GM18508 (cell line): Measurements from ENCODE around the gene RSRC1.
"Not testable (repeated sequence)": the region's sequence is repeated elsewhere in the genome, so short reads cannot be mapped to it uniquely, and the experiment has no call there.

Experiments
- ATAC-seq: cut with Tn5 transposase; IDR thresholded peaks from one replicate; pipeline ENCODE4 v1.9.1; 2021; ENCODE audit warnings: moderate number of reproducible peaks; ENCODE audit not compliant: insufficient read depth, unreplicated experiment

The RSRC1 gene

DNA sequence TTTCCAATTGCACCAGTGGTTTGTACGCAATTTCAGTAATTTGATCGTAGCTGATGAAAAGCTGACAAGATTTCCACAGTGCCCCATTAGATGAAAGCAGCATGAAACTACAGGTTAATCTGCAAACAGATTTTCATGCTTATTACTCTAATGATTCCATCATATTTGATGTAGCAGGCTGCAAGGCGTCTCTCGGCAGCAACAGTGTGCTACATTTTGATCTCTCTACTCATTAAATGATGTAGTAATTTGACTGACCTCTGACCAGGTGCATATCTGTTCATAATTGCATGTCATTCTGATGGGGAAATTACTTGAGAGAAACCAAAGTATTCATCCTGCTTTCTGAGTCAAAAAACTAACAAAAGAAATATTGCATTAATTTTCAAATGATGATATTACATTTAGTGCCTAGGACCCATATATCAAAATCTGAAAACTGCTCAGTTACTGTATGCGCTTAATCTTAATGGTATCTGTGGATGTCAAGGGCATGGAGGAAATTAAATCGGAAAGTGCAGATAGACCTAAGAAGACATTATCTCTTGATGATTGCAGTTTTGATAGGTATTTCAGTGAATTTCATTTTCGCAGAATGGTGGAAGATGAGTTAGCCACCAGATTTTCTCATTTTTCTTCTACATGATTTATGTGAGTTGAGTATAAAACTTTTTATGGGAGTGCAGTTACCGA, 198.5 kb downstream of the RSRC1 start:
- ATAC-seq = no peak

DNA sequence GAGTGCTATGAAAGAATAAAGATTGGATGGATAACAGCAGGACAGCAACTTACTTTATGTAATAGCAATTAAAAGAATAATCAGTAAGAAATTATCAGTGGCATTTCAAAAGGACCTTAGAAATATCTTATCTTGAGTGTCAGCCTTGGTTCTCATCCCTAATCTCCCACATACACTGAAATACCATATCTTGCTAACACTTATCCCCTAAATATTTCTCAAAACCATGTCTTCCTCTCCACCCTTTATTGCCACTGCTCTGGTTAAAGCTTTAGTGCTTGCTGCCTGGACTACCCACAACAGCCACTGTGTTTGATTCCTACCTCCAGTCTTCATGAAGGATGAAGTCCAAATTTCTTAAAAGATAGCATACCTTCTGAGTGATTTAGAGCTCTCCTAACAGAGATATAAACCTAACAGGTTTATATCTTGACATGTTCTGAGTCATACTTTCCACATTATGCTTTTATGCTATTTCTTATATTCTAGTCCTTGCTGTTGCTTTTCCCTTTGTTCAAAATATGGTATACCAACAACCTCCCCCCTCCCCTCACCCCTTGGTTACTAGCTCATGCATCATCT, 202.8 kb downstream of the RSRC1 start:
- no peak for ATAC-seq

DNA sequence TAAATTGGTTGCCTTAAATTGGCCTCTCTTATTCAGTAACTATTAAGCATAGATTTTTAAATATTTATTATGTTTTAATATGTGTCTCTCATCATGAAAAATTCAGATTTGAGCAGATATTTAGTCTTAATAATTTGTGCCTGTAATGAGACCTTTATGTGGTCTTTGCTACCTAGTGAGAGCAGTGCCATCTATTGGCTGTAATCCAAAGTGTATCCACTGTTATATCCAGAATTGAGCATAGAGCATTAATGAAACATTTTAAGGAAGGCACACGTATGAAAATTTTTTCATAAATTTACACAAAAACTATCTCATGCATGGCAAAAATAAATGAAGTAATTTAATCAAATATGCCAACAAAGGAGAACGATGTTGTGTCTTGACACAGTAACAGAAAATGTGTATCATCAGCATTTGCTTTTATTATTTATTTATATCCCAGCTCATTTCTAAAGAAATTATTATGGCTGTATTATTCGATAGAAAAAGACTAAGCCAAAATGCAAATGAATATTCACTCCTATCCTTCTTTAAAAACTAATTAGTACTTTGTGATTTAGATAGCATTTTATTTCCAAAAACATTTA, 203.5 kb downstream of the RSRC1 start:
- no peak for ATAC-seq

DNA sequence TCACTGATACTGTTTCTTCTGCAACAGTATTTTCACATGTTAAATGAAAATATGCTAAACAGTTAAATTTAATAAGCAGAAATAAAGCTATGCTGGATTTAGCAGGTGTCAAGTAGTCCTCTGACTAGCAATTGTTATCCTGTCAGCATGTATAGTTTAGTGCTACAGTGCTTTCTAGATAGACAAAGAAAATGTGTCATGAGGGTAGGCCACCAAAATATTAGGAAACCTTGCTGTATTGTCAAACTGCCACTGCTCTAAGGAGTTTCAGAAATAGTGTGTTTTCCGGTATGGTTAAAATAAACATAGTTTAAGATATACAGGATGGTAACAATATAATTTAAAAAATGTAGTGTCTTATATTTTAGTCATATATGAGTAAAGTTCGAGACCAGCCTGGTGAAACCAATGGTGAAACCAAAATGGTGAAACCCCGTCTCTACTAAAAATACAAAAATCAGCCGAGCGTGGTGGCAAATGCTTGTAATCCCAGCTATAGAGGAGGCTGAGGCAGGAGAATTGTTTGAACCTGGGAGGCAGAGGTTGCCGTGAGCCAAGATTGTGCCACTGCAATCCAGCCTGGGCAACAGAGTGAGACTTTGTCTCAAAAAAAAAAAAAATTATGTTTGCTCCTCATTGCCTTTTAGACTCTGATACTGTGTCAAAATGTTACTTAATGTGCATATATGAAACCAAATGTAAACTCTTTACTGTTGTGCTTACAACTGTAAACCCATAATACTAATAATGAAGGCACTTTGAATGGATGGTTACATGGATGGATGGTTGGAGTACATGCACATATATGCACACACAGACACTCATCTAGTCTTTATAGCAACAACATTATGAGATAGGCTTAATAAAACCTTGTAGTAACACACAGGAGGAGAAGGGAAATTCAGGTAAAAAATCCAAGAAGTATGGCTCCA, 204.8 kb downstream of the RSRC1 start:
- ATAC-seq = no peak

DNA sequence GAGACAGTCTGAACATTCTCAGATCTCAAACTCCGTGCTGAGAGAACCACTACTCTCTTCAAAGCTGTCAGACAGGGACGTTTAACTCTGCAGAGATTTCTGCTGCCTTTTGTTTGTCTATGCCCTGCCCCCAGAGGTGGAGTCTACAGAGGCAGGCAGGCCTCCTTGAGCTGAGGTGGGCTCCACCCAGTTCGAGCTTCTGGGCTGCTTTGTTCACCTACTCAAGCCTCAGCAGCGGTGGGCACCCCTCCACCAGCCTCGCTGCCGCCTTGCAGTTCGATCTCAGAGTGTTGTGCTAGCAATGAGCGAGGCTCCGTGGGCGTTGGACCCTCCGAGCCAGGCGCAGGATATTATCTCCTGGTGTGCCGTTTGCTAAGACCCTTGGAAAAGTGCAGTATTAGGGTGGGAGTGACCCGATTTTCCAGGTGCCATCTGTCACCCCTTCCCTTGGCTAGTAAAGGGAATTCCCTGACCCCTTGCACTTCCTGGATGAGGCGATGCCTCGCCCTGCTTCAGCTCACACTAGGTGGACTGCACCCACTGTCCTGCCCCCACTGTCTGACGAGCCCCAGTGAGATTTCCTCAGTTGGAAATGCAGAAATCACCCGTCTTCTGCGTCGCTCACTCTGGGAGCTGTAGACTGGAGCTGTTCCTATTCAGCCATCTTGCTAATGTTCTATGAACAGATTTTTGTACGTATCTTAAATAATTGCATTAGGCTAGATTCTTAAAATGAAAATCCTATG, 220.0 kb downstream of the RSRC1 start:
- ATAC-seq = not testable (repeated sequence)

DNA sequence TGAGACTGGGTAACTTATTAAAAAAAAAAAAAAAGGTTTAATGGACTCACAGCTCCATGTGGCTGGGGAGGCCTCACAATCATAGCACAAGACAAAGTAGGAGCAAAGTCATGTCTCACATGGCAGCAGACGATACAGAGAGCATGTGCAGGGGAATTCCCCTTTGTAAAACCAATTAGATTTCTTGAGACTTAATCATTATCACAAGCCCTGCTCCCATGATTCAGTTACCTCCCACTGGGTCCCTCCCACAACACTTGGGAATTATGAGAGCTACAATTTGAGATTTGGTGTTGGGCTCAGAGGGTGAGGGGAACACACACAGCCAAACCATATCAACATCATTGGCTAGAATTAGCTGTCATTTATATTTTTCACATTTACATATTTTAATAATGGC, 221.0 kb downstream of the RSRC1 start:
- ATAC-seq = no peak

DNA sequence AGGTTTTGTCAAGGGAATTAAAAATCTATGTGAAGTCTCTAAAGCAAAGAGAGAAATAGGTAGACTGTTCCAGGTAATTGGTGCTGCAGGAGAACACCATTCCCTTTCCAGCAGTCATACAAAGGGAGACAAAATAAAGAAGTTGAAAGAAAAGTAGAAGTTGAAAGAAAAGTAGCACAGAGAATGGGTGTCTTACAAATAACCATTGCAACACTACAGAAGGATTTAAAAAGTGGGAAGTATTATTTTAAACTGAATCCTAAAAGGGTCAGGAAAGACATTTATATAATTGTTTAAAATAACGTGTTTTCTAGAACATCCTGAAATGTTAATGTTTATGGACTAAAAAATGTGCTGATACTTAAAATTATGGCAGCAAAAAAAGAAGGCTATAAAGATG, 223.8 kb downstream of the RSRC1 start:
- no peak for ATAC-seq

DNA sequence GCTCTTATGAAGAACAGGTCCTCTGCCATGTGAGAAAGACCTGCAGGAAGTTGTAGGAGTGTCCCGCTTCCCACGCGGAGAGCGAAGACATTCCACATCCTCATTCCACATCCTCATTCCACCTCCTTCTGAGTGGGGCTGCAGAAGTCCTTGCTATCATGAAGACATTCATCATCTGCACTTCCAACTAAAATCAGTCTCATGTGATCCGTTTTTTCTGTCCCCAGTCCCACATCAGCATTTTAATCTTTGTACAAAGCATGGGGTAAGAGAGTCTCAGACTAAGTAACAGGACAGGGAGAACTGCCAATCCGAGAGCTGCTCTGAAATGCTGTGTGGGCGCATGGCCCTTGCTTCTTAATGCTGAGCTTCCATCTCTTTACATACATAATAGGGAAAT, 227.2 kb downstream of the RSRC1 start:
- no peak for ATAC-seq

DNA sequence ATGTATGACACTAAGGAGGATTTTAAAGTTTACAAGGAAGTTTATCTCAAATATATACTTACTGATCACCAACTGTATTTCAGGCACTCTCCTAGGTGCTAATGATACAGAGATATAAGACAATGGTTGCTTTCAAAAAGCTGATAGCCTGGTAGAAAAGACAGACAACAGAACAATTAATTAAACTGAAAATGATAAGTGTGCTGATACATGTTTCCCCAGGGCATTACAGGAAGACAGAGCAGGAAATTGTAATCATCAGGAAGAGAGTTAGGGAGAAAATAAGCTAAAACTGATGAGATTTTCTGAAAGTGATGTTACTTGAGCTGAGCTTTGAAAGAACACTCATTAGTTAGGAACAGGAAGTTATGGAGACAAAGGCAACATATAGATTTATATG, 229.7 kb downstream of the RSRC1 start:
- no peak for ATAC-seq

DNA sequence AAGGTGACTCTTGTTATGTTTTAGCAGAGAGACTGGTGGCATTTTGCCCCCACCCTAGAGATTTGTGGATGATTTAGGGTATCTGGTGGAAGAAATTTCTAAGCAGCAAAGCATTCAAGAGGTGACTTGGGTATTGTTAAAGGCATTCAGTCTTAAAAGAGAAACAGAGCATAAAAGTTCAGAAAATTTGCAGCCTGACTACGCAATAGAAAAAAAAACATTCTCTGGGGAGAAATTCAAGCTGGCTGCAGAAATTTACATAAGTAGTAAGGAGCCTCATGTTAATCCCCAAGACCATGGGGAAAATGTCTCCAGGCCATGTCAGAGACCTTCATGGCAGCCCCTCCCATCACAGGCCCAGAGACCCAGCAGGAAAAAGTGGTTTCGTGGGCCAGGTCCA, 231.1 kb downstream of the RSRC1 start:
- ATAC-seq = not testable (repeated sequence)

DNA sequence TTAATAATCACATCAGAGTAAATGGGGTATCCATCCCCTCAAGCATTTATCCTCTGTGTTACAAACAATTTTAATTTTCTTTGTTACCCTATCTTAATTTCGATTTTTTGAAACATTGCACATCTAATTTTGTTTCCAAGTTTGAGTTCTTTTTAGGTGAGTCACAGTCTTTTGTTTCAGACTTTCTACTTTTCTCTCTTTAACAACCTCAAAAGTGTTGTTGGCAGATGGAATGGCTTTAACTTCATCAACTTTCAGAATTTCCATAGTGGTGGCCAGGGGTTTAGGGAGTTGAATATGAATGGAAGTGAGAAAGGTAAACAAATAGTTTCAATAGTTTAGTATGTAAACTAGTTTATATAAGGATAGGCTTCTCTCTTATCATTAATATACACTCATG, 238.1 kb downstream of the RSRC1 start:
- no peak for ATAC-seq

DNA sequence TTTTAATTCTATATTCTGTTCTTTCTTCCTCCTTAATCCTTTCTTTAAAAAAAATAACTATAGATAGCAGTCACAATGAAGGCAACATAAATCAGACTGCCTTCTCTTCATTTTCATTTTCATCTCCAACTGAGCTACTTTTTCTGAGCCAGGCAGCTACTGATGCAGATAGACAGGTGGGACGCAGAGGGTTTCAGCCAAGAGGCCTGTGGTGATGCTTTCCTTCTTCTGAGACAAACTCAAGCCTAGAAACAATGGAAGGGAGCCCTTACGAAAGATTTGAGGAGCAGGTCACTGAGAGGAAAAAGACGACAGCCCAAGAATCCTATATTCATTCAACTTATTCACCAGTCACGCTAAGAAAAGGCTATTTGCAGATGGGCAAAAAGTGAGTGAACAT, 241.1 kb downstream of the RSRC1 start:
- ATAC-seq = no peak

DNA sequence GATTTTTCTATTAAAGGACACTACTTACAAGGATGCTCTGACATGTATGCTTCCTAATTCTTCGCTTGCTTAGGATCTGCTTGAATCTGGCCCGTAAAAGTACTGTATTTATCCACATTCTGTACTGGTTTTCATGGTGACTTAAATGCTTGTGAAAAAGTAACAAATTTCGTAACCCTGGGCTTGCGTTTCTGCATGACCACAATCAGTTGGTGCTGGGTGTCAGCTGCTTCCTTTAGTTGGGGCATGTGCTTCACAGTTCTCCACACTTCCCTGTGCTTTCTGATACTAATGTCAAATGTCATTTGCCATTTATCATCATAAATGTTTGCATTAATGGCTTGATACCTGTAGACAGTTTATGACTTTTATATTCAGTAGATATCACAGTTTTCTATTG, 242.7 kb downstream of the RSRC1 start:
- ATAC-seq = no peak

DNA sequence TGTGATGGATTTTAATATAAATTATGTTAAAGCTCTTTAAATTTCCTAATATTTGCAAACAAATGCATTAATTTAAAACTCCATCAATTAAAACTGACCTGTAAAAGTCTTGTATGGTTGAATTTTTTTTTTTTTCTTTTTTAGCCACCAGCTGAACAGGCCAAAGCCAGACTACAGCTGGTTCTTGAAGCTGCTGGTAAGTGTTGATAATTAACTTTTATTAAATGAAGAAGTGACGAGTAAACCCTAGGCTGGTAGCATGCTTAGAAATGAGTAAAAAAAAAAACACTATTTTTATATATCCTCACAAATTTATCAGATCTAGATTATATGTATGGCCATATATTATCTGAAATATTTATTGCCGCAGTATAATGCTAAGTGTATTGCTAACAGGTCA, 244.8 kb downstream of the RSRC1 start:
- ATAC-seq = peak; percentile 46

DNA sequence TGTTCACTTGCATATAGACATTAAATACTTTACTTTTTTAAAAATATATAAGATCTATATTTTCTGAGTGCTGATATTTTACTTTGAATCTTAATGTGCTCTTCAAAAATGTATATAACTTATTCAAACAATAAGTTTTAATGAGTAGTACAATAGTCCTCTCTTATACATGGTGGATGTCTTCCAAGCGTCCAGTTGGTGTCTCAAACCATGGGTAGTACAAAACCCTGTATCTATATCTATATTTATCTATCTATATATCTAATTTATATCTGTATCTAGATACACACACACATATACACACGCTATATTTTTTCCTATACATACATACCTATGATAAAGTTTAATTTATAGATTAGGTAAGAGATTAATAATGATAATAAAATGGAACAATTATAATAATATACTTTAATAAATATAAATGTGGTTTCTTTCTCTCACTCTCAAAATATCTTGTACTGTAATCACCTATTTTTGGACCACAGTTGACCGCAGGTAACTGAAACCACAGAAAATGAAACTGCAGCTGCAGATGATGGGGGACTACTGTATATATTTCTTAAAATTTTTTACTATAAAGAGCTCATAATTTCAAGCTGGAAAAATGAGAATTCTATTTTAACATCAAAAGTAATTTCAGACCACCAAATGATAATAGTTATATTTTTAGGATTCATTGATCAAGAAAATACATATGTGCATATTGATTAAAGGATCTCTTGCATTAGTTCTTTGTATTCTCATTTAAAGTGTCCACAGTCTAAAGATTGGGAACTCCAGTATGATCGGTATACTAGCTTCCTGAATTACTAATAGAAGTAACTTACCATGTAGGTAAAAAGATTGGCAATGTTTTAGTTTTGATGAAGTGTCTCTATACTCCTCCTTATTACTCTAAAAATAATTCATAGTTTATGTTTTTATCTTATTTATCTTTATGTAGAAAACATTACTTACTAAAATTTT, 246.0 kb downstream of the RSRC1 start:
- peak; percentile 84 for ATAC-seq

DNA sequence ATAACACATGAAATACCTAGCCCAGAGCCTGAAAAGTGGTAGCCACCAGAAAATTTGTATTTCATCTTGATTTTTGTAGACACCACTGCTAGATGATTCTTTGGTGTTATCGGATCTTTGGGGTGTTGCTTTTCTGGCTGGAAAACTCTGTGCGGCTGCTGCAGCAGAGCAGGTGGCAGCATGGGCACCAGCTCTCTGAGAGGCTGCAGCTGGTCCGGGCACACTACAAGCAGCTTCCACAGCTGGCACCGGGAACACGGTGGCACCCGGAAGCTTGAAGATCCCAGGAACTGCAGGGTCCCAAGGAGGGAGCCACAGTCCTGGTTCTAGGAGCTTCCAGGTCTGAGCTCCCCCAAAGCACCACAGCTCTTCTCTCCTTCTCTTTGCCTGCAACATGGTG, 249.4 kb downstream of the RSRC1 start:
- ATAC-seq = no peak

DNA sequence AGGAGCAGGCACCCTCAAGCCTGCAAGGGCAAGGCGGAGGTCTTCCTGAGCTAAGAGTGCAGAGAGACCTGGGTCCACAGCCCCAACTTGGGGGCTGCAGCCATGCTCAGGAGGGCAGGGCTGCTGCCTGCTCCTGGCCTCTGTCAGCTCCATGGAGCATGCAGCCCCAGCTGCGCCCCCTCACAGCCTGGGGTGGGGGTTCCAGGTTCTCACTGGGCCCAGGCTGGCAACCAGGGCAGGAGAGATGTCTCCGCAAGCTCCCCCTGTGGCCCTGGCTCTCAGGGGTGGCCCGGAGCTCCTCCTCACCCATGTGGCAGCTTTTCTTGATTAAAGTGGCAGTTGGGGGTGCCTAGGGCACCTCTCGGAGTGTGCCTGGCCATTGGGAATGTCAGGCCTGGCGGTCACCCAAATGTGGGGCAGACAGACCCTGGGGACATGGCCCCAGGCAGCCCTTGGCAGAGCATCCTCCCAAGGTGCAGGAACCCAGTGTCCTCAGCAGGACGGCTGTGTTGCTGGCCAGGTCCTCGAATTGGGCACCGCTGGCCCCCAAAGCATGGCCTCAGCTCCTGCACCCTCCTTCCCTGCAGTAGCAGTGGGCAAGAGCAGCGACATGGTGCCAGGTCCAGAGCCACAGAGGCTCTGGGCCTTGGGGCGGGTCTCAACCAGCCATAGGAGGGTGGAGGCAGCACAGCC, 251.0 kb downstream of the RSRC1 start:
- no peak for ATAC-seq

DNA sequence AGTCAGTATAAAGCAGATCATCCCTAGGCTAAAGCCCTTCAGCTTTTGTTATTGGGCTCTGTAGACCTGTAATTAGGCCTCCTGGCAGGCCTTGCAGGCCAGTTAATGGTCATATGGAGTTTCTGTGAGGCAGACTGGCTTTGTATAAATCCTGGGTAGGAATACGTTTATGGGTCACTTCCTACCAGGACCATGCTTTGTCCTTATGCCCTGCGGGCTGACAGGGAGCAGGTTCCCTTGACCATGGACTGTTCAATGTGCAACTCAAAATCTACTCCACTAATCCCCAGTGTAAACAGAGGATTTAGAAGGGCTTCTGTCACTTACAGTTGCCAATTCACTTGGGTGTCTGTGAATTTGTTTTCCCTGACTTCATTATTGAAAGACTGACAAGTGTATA, 258.4 kb downstream of the RSRC1 start:
- no peak for ATAC-seq

DNA sequence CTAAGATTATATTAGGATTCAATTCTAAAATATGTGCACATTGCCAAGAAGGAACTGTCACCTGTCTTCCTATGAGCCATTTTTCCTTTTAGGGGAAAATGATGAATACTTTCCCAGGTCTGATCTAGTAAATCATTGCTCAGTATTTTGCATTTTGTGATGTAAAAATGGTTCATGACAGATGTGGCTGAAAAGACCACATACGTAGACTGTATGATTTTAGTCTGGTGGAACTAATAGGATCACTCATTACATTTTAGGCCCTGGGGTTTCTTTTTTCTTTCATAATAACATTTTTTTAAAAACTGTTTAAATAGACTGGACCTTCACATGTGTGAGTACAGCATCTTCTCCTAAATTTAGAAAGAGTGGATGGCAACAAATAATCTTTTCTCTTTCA, 259.4 kb downstream of the RSRC1 start:
- ATAC-seq = peak; percentile 75
